OCI-LY3 (cell line): ENCODE measurements around the gene HOXD1.

Experiments
- H2AFZ ChIP-seq: fragments of 200-600, 300-600 bp; shearing (Covaris generic); 2 replicates; pipeline ENCODE4 v1.6.0; 2014; ENCODE audit warnings: antibody characterized with exemption, low read depth, low read length
- H3K27ac ChIP-seq: fragments of 200-600, 300-600 bp; sonication (generic); 2 replicates; pipeline ENCODE4 v1.5.1; 2014; ENCODE audit warnings: mild to moderate bottlenecking, low read length, moderate library complexity, mixed read lengths
- H3K27me3 ChIP-seq: fragments of 200-600, 300-600 bp; sonication (generic); 2 replicates; pipeline ENCODE4 v1.6.1; 2014; ENCODE audit warnings: low read depth, low read length, mixed read lengths
- H3K36me3 ChIP-seq: fragments of 200-600, 300-600 bp; sonication (generic); replicated peaks from 2 replicates; pipeline ENCODE3; 2014; ENCODE audit warnings: low read depth, low read length, mixed read lengths
- H3K4me1 ChIP-seq: fragments of 300-600, 200-600 bp; sonication (generic); 2 replicates; pipeline ENCODE4 v1.6.1; 2014; ENCODE audit warnings: low read length, mixed read lengths
- H3K4me2 ChIP-seq: fragments of 200-600, 300-600 bp; sonication (generic); 2 replicates; pipeline ENCODE4 v1.6.1; 2014; ENCODE audit warnings: low read length, mixed read lengths
- H3K4me3 ChIP-seq: fragments of 300-600, 200-600 bp; sonication (generic); 2 replicates; pipeline ENCODE4 v1.5.1; 2014; ENCODE audit warnings: antibody characterized with exemption, mild to moderate bottlenecking, low read length, moderate library complexity
- H3K79me2 ChIP-seq: fragments of 300-600, 200-600 bp; shearing (Covaris generic); 2 replicates; pipeline ENCODE4 v1.6.1; 2014; ENCODE audit warnings: mild to moderate bottlenecking, low read length, mixed read lengths
- H3K9ac ChIP-seq: fragments of 300-600, 200-600 bp; shearing (Covaris generic); 2 replicates; pipeline ENCODE4 v1.6.0; 2014; ENCODE audit warnings: mild to moderate bottlenecking, low read length, moderate library complexity
- H3K9me3 ChIP-seq: fragments of 200-600, 300-600 bp; shearing (Covaris generic); 2 replicates; pipeline ENCODE4 v1.6.1; 2014; ENCODE audit warnings: low read length, mixed read lengths; ENCODE audit not compliant: insufficient read depth
- H4K20me1 ChIP-seq: fragments of 200-600, 300-600 bp; sonication (generic); 2 replicates; pipeline ENCODE4 v1.6.1; 2016; ENCODE audit warnings: low read length, mixed read lengths; ENCODE audit not compliant: insufficient read depth
- EZH2phosphoT487 ChIP-seq: fragments of 200-600 bp; shearing (Covaris generic); IDR thresholded peaks from 2 replicates; pipeline ENCODE4 v1.6.1; 2018; ENCODE audit warnings: antibody characterized with exemption, mixed run types, low read depth
- TF ChIP-seq, protein P1 (sequence below): fragments of 200-600, 300-600 bp; sonication (generic); IDR thresholded peaks from 2 replicates; pipeline ENCODE4 v1.5.1; 2014; ENCODE audit warnings: antibody characterized with exemption, low read length, low read depth

The HOXD1 gene

DNA sequence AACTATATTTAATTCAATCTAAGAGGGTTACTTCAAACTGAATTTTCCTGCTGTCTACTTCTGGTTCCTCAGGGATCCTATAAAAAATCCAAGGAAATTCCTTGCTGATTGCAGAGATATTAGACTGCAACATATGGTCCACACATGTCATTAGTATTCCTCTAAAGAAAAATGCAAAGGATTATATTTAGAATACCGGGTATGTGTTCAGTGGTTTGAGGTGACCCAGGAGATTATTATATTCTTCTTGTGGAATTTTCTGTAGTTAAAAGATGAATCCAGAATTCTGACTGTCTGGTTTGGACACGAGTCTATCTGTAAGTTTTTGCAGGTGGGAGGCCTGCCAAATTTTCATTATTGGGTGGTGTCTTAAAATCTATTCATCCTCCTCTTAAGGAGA, 18.2 kb downstream of the HOXD1 start:
- no peaks in the 10 kb centered on the region for H3K9me3 ChIP-seq
- H4K20me1 ChIP-seq: no peaks in the 10 kb centered on the region
- H3K36me3 ChIP-seq: no peaks in the 10 kb centered on the region
- H3K79me2 ChIP-seq: no peaks in the 10 kb centered on the region
- no peak overlapping the region for H2AFZ ChIP-seq
- 0 out of 2 replicates have a peak, but pooled peaks cover 6% of the 10 kb centered on the region for H3K27me3 ChIP-seq
- H3K4me2 ChIP-seq: no peak overlapping the region
- H3K4me1 ChIP-seq: no peaks in the 10 kb centered on the region
- H3K4me3 ChIP-seq: no peak overlapping the region
- TF ChIP-seq, protein P1, sequence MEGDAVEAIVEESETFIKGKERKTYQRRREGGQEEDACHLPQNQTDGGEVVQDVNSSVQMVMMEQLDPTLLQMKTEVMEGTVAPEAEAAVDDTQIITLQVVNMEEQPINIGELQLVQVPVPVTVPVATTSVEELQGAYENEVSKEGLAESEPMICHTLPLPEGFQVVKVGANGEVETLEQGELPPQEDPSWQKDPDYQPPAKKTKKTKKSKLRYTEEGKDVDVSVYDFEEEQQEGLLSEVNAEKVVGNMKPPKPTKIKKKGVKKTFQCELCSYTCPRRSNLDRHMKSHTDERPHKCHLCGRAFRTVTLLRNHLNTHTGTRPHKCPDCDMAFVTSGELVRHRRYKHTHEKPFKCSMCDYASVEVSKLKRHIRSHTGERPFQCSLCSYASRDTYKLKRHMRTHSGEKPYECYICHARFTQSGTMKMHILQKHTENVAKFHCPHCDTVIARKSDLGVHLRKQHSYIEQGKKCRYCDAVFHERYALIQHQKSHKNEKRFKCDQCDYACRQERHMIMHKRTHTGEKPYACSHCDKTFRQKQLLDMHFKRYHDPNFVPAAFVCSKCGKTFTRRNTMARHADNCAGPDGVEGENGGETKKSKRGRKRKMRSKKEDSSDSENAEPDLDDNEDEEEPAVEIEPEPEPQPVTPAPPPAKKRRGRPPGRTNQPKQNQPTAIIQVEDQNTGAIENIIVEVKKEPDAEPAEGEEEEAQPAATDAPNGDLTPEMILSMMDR: no peak
- H3K9ac ChIP-seq: no peak overlapping the region
- H3K27ac ChIP-seq: no peak overlapping the region

DNA sequence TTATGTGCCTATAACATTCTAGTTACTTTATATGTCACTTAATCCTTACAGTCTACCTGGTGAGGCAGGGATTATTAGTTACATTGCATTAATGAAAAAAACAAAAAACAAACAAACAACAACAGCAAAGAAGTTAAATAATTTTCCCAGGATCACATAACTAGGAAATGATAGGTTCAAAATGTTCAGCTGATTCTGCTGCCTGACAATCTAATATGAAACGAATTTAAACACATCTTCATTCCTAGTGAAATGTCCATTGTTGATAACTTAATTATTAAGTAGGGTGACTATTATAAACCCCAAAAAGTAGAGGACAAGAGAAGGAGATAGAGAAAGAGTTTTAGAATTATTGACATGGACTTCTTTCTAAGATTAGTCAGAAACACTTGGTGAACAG, 22.6 kb downstream of the HOXD1 start:
- Histone ChIP-seq H3K4me1 (no peaks in the 10 kb centered on the region), H3K4me3 (no peak overlapping the region), H4K20me1 (no peaks in the 10 kb centered on the region), H3K27me3 (0 out of 2 replicates have a peak, but pooled peaks cover 4% of the 10 kb centered on the region), H3K9ac (no peak overlapping the region), H3K79me2 (no peaks in the 10 kb centered on the region), H3K27ac (no peak overlapping the region), H3K9me3 (no peaks in the 10 kb centered on the region), H3K4me2 (no peak overlapping the region), H3K36me3 (no peaks in the 10 kb centered on the region), H2AFZ (no peak overlapping the region)
- TF ChIP-seq, protein P1: no peak

DNA sequence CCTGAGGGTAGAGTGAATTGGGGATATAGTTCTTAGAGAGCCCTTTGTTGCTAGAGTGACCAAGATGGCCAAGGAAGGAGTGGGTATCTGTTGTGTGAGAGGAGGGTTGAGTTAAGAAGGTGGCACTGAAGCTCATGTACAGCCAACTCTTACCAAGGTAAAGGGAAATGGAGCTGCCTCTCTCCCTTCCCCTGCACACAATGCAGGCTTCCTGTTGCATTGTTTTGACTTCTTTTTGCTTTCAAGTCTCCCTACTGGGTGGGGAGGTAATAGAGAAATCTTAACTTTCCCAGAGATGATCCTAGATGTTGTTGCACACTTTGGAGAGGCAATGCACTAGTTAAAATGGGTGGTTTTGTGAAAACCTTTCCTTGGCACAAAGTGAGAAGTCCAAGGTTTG, 23.8 kb downstream of the HOXD1 start:
- no peak overlapping the region for H2AFZ ChIP-seq
- H3K27me3 ChIP-seq: 0 out of 2 replicates have a peak, but pooled peaks cover 4% of the 10 kb centered on the region
- no peaks in the 10 kb centered on the region for H3K36me3 ChIP-seq
- no peak overlapping the region for H3K9ac ChIP-seq
- H3K4me1 ChIP-seq: no peaks in the 10 kb centered on the region
- no peak overlapping the region for H3K4me2 ChIP-seq
- no peak for TF ChIP-seq EZH2phosphoT487
- TF ChIP-seq, protein P1: no peak
- H3K27ac ChIP-seq: no peak overlapping the region
- no peak overlapping the region for H3K4me3 ChIP-seq
- no peaks in the 10 kb centered on the region for H4K20me1 ChIP-seq
- H3K79me2 ChIP-seq: no peaks in the 10 kb centered on the region
- no peaks in the 10 kb centered on the region for H3K9me3 ChIP-seq

DNA sequence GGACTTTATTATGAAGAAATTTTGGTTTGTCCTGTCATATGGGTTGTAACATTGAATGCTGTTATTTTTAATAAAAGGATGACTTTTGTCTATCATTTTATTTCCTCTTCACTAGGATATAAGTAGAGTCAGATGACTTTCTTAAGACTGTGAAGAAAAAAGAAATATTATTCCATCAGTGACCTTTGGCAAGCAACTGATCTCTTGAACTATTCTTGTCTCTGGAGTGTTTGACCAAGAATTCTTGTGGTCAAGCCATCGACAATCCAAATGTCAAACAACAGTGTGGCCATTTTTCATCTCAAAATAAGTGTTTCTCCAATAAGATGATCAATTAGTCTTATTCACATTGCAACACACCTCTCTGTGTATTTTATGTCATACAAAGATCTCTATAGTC, 24.9 kb downstream of the HOXD1 start:
- Histone ChIP-seq H3K79me2 (no peaks in the 10 kb centered on the region), H4K20me1 (no peaks in the 10 kb centered on the region), H3K36me3 (no peaks in the 10 kb centered on the region), H3K9ac (no peak overlapping the region), H3K4me2 (no peak overlapping the region), H3K27me3 (0 out of 2 replicates have a peak, but pooled peaks cover 4% of the 10 kb centered on the region), H3K4me3 (no peak overlapping the region), H3K9me3 (no peaks in the 10 kb centered on the region), H3K27ac (no peak overlapping the region), H2AFZ (no peak overlapping the region), H3K4me1 (no peaks in the 10 kb centered on the region)
- TF ChIP-seq, protein P1: no peak
- no peak for TF ChIP-seq EZH2phosphoT487
